Islet precursor cell (in vitro differentiated cells): ENCODE data around the gene OLAH.
A peak's percentile ranks its signal among the peaks of the same experiment; 100 is the strongest.
"Not testable (repeated sequence)": the region's sequence is repeated elsewhere in the genome, so short reads cannot be mapped to it uniquely, and the experiment has no call there.

Experiments
- DNase-seq: peaks from one replicate; pipeline ENCODE4 v3.0.0-alpha.2; 2018

The OLAH gene

GRCh38 chr10:15043674-15044073 is at the start of gene OLAH:
Gene OLAH, plus strand, starts transcription at chr10:15043943. Its CDS starts 3,346 bp downstream, at chr10:15047289.
- no peak for DNase-seq

DNA sequence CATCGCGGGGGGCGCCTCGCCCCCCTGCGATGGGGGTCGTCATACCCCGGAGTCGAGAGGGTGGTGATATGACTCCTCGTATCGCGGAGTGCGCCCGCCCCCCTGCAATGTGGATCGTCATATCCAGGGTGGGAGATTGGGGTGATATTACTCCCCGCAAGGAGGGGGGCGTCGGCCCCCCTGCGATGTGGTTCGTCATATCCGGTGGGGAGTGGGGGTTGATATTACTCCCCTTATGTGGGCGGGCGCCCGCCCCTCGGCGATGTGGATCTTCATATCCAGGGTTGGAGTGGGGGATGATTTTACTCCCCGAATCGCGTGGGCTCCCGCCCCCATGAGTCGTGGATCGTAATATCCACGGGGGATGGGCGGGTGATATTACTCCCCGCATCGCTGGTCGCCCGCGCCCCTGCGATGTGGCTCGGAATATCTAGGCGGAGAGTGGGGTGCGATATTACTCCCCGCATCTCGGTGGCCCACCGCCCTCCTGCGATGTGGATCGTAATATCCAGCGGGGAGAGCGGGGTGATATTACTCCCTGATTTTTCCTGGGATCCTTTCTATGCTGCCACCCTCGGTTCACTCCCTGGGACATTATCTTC is 47.7 kb upstream of the OLAH start:
- DNase-seq = no peak

DNA sequence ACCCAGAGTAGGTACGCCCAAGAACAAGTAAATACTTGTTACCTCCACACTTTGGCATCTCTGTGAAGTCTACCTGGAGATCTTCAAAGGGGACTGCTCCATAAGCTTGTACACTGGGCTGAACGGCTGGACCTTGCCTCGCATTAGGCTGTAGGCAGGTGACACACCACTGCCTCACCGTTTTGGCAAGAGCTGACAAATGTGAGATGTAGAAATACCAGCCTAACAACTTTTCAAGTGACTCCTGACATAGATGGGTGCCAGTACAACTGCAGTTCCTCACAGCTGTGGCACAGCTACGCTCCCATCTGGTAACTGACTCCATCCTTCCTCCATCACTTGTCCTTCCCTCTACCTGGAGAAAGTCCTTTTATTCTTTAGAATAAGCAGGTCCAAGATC is 30.2 kb upstream of the OLAH start:
- DNase-seq = not testable (repeated sequence)

DNA sequence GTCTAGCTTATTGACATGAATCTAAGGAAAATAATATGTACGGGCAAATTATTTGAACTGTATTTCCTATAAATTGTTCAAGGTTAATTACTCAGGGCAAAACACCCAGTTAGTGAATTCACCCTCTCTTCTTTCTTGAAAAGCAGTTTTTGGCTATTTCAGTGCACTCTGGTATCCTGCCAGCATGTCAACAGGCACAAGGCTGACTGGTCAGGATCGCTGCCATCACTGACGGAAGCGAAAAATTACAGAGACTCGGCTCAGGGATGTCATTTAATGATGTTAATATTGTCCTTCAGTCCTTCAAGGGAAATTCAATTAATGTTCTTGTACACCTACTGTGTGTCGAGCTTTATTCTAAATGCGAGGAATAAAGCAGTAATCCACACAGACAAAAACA is 28.3 kb upstream of the OLAH start:
- DNase-seq = no peak

DNA sequence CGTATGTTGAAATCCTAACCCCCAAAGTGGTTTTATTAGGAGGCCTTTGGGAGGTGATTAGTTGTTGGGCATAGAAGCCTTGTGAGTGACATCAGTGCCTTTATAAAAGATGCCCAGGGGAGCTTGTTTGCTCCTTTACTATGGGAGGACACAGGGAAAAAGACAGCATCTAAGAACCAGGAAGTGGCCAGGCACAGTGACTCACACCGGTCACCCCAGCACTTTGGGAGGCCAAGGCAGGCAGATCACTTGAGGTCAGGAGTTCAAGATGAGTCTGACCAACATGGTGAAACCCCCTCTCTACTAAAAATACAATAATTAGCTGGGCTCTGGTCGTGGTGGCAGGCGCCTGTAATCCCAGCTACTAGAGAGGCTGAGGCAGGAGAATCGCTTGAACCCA is 22.8 kb upstream of the OLAH start:
- DNase-seq = peak; percentile 64

DNA sequence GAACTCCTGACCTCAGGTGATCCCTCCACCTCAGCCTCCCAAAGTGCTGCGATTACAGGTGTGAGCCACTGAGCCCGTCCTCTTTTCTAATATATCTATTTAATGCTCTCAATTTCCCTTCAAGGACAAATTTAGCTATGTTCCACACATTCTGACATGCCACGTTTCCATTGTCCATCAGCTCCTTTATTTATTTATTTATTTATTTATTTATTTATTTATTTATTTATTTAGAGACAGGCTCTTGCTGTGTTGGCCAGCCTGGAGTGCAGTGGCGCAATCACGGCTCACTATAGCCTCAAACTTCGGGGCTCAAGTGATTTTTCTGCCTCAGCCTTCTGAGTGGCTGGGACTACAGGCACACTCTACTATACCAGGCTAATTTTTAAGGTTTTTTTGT is 20.7 kb upstream of the OLAH start:
- DNase-seq = not testable (repeated sequence)

GRCh38 chr10:15024017-15025004 is 19.4 kb upstream of the OLAH start:
- DNase-seq = not testable (repeated sequence)

GRCh38 chr10:15025040-15025439 is 18.7 kb upstream of the OLAH start:
- DNase-seq = not testable (repeated sequence)

- DNase-seq = no peak
Observed at GRCh38 chr10:15027741-15028140, 16.0 kb upstream of the OLAH start.

GRCh38 chr10:15035385-15036301 is 8.1 kb upstream of the OLAH start:
- DNase-seq = no peak

DNA sequence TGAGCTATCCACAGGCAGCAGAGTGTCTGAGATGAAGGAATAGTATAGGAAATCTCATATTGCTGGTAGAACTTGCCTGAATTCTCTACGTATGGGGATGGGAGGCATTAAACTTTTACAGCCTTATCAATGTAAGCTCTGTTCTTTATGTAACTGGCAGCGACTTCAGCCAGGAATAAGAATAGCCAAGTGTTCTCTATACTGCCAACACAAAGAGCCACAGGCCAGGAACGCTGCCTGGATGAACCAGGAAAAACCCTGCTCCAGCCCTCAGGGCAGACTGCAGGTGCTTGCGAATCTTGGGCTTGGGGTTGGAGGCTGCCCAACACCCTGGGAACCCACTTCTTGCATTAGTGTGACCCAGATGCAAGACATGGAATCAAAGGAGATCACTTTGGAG is 6.1 kb upstream of the OLAH start:
- no peak for DNase-seq

DNA sequence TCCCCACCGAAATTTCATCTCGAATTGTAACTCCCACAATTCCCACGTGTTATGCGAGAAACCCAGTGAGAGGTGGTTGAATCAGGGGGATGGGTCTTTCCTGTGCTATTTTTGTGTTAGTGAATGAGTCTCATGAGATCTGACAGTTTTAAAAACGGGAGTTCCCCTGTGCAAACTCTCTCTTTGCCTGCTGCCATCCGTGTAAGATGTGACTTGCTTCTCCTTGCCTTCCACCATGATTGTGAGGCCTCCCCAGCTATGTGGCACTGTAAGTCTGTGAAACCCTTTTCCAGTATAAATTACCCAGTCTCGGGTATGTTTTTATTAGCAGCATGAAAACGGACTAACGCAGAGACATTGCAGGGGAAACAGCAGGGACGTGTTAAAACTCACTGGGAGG is 5.3 kb upstream of the OLAH start:
- DNase-seq = no peak

DNA sequence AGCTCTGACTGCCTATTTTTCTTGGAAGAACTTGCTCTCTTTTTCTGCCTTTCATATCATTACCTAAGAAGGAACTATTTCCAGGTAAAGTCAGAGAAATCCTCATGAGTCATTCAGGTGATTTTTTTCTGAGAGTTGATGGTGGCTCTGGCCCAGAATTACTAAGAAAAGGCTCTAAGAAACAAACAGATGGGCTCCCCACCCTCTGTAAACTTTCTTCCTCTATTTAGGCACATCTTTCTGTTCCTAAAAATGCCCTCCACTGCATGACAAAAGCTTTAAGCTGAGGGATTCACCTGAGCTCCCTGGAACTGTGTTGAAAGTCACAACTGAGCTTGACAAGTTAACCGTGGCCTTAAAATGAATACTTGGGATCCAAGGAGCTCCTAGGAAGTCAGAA is 1.6 kb downstream of the OLAH start:
- no peak for DNase-seq

- DNase-seq = peak; percentile 72
Observed at GRCh38 chr10:15046626-15047025, 2.9 kb downstream of the OLAH start.

- no peak for DNase-seq
Observed at GRCh38 chr10:15049533-15049932, 5.8 kb downstream of the OLAH start.

- no peak for DNase-seq
Observed at GRCh38 chr10:15052121-15052520, 8.4 kb downstream of the OLAH start.

- DNase-seq = no peak
Observed at GRCh38 chr10:15053061-15053460, 9.3 kb downstream of the OLAH start.

DNA sequence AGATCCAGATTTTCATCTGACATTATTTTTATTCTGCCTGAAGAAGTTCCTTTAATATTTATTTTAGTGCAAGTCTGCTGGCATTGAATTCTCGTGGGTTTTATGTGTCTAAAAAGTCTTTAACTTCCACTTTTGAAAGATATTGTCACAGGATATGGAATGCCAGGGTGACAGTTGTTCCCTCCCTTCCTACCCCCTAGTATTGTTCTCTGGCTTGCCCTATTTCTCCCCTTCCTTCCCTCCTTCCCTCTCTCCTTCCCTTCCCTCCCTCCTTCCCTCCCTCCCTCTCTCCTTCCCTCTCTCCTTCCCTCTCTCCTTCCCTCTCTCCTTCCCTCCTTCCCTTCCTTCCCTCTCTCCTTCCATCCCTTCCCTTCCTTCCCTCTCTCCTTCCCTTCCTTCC is 14.9 kb downstream of the OLAH start:
- DNase-seq = no peak

- DNase-seq = no peak
Observed at GRCh38 chr10:15059914-15060313, 16.2 kb downstream of the OLAH start.

- DNase-seq = no peak
Observed at GRCh38 chr10:15060638-15061037, 16.9 kb downstream of the OLAH start.

GRCh38 chr10:15067154-15067553 is 23.4 kb downstream of the OLAH start:
- DNase-seq = no peak

DNA sequence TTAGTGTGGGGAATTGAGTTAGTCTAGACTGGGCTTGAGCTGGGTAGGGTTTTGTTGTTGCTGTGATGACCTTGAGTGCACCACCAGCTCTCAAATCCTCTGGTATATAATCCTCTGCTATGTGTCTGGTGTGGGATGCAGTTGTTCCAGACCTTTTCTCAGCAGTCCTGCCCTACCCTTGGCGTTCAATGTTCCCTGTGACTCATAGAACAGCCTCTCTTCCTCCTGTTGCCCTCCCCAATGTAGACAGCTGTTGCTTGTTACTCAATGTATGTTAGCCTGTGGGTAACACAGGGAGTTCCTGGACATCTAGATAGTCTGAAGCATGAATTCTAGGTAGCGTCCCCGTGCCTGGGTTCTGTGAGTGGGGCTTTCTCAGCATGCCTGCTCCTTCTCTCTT is 25.1 kb downstream of the OLAH start:
- no peak for DNase-seq

- DNase-seq = no peak
Observed at GRCh38 chr10:15069230-15069629, 25.5 kb downstream of the OLAH start.
